Frontal cortex (tissue), 4 donors: ENCODE results near the gene NEU2. TPM values are rescaled to one million over a fixed set of nuclear protein-coding genes. Genes with fewer than 3 reads are reported as not detected.
"Not testable (repeated sequence)": the region's sequence is repeated elsewhere in the genome, so short reads cannot be mapped to it uniquely, and the experiment has no call there.

Source experiments
- DNase-seq, 2 donors: peaks; one replicate each; pipeline ENCODE4 v3.0.0; 2012; ENCODE audit warnings: low spot score in 2 of 2
- FAIRE-seq: peaks from 2 replicates; lab custom pipeline; 2012; peaks lifted over from hg19 to GRCh38; lab: Jason Lieb, UNC
- total RNA-seq: library from RNA; depleted of rRNA; stranded (reverse); fragments of >200 nt; gene quantifications from one replicate; pipeline ENCODE4 v1.2.3, GENCODE V29; 2014
- donor health status: control.
- donor health status: control.
- donor health status: control.

The NEU2 gene
- total RNA-seq, 1 donor from 2014 or later = not detected

GRCh38 chr2:233051241-233052149, 19.0 kb downstream of the NEU2 start:
- DNase-seq (no peak), FAIRE-seq (no peak)

- DNase-seq = not testable (repeated sequence)
Measured at GRCh38 chr2:233052517-233052916, 20.0 kb downstream of the NEU2 start.

GRCh38 chr2:233053928-233054784, 21.7 kb downstream of the NEU2 start:
- FAIRE-seq (no peak), DNase-seq (peak; percentile 66 to 70)

More at GRCh38 chr2:233052517-233052916, 20.0 kb downstream of the NEU2 start:
- not testable (repeated sequence) for FAIRE-seq

GRCh38 chr2:233055362-233055761, 22.9 kb downstream of the NEU2 start:
- DNase-seq = no peak
- FAIRE-seq = no peak

- DNase-seq = no peak
Measured at GRCh38 chr2:233056961-233057605, 24.6 kb downstream of the NEU2 start.

GRCh38 chr2:233058717-233059546, 26.5 kb downstream of the NEU2 start:
- no peak for FAIRE-seq
- DNase-seq = no peak

More at GRCh38 chr2:233056961-233057605, 24.6 kb downstream of the NEU2 start:
- no peak for FAIRE-seq

GRCh38 chr2:233059547-233059796, 27.0 kb downstream of the NEU2 start:
- FAIRE-seq = no peak
- DNase-seq = no peak

GRCh38 chr2:233059797-233060500, 27.5 kb downstream of the NEU2 start, which contains the start of gene INPP5D:
TSS of gene INPP5D (plus strand) at chr2:233060342. CDS start at chr2:233060479, 137 bp downstream.
- no peak for FAIRE-seq
- no peak for DNase-seq

GRCh38 chr2:233060501-233060979, 28.1 kb downstream of the NEU2 start:
- FAIRE-seq = no peak
- no peak for DNase-seq

GRCh38 chr2:233060980-233061590, 28.6 kb downstream of the NEU2 start:
- DNase-seq = no peak
- no peak for FAIRE-seq

- DNase-seq = no peak
- FAIRE-seq = no peak
Measured at GRCh38 chr2:233061591-233062450, 29.3 kb downstream of the NEU2 start.

GRCh38 chr2:233062451-233062850, 30.0 kb downstream of the NEU2 start:
- FAIRE-seq (no peak), DNase-seq (no peak)

GRCh38 chr2:233062946-233063268, 30.4 kb downstream of the NEU2 start:
- no peak for FAIRE-seq
- DNase-seq = no peak

- FAIRE-seq = no peak
- DNase-seq = no peak
Measured at GRCh38 chr2:233063269-233063975, 30.9 kb downstream of the NEU2 start.

- FAIRE-seq = no peak
- DNase-seq = no peak
Measured at GRCh38 chr2:233063976-233064411, 31.5 kb downstream of the NEU2 start.

GRCh38 chr2:233064530-233065199, 32.2 kb downstream of the NEU2 start:
- no peak for DNase-seq
- no peak for FAIRE-seq
